Pulmonary artery endothelial cell (primary cell): ENCODE results near the gene GPR153. TPM values are rescaled to one million over a fixed set of nuclear protein-coding genes. Genes with fewer than 3 reads are reported as not detected.

Experiments used
- DNase-seq: peaks from one replicate; pipeline ENCODE4 v3.0.0-alpha.2; 2011; ENCODE audit warnings: low read depth, low spot score
- total RNA-seq: library from RNA; depleted of rRNA; stranded (reverse); fragments of >200 nt; gene quantifications from 2 replicates; pipeline ENCODE4 v1.2.3, GENCODE V29; 2014

GPR153 gene
- total RNA-seq, 1 donor from 2014 or later, result 1.8 TPM

GRCh38 chr1:6287029-6287428 lies 26.1 kb upstream of the GPR153 start:
- DNase-seq, result no peak

- no peak for DNase-seq
These were observed 25.4 kb upstream of the GPR153 start for GRCh38 chr1:6286266-6286665.

GRCh38 chr1:6285336-6285735 lies 24.4 kb upstream of the GPR153 start:
- no peak for DNase-seq

- DNase-seq, result no peak
These were observed 21.8 kb upstream of the GPR153 start for GRCh38 chr1:6282577-6283270.

- no peak for DNase-seq
These were observed 20.9 kb upstream of the GPR153 start for GRCh38 chr1:6281511-6282402.

- DNase-seq, result no peak
These were observed 20.0 kb upstream of the GPR153 start for GRCh38 chr1:6280761-6281451.

- no peak for DNase-seq
These were observed 18.9 kb upstream of the GPR153 start for GRCh38 chr1:6279613-6280383.

- DNase-seq, result no peak
These were observed 18.2 kb upstream of the GPR153 start for GRCh38 chr1:6279066-6279465.

GRCh38 chr1:6278263-6278662 lies 17.4 kb upstream of the GPR153 start:
- DNase-seq, result no peak

- no peak for DNase-seq
These were observed 16.1 kb upstream of the GPR153 start for GRCh38 chr1:6276811-6277555.

- DNase-seq, result no peak
These were observed 15.2 kb upstream of the GPR153 start for GRCh38 chr1:6275826-6276782.

- no peak for DNase-seq
These were observed 13.8 kb upstream of the GPR153 start for GRCh38 chr1:6274622-6275139.

- no peak for DNase-seq
These were observed 13.2 kb upstream of the GPR153 start for GRCh38 chr1:6274102-6274501.

- no peak for DNase-seq
These were observed 12.5 kb upstream of the GPR153 start for GRCh38 chr1:6273380-6273891.

- DNase-seq, result no peak
These were observed 12.0 kb upstream of the GPR153 start for GRCh38 chr1:6272868-6273267.

GRCh38 chr1:6272452-6272851 lies 11.6 kb upstream of the GPR153 start:
- DNase-seq, result no peak

- no peak for DNase-seq
These were observed 10.7 kb upstream of the GPR153 start for GRCh38 chr1:6271554-6271953.

GRCh38 chr1:6271006-6271405 lies 10.1 kb upstream of the GPR153 start:
- DNase-seq, result no peak

- DNase-seq, result no peak
These were observed 9.5 kb upstream of the GPR153 start for GRCh38 chr1:6270401-6270800.
